NCI-H1105 treated with DMSO at 0.1 percent for 48 hours (cell line): ENCODE results near the gene FAM168A.

Experiments
- DNase-seq: peaks from one replicate; lab custom pipeline; 2025; lab: John Stamatoyannopoulos, UW

Gene FAM168A

GRCh38 chr11:73367482-73368024 lies 230.4 kb downstream of the FAM168A start:
- no peak for DNase-seq

DNA sequence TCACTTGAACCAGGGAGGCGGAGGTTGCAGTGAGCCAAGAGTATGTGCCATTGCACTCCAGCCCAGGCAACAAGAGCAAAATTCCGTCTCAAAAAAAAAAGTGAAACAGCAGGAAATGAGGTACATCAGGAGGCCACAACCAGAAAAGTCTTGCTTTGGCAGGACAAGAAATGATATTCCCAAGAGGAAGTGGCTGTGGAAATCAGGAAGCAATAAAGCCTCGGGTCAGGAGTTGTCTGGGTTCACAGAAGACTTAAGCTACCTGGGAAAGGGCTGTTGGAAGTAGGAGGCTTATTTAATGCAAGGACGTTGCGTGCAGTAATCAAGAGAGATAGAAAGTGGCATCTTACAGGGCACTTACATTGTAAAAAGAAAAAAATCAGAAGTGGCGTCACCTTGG lies 231.0 kb downstream of the FAM168A start:
- DNase-seq: no peak

DNA sequence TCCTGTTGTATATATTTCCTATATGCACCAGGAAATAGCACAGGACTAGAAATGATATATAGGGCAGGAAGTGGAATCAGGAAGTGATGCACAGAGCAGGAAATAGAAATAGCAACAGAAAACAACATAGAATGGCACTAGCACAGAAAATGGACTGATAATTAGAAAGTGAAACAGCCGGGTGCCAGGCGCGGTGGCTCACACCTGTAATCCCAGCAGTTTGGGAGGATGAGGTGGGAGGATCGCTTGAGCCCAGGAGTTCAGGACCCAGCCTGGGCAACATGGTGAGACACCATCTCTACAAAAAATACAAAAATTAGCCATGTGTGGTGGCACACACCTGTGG lies 231.7 kb downstream of the FAM168A start:
- no peak for DNase-seq

- no peak for DNase-seq
Observed at GRCh38 chr11:73365352-73366264, 232.3 kb downstream of the FAM168A start.

DNA sequence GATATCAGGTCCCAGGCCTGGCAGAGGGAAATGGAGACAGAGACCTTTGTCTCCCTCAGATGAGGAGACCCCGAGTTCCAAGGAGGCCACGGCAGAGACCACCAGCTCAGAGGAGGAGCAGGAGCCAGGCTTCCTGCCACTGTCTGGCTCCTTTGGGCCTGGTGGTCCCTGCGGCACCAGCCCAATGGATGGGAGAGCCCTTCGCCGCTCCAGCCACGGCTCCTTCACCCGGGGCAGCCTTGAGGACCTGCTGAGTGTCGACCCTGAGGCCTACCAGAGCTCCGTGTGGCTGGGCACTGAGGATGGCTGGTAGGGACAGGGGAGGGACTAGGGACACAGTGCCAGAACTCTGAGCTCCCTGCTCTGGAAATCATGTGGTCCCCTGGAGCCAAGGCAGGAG lies 234.8 kb downstream of the FAM168A start:
- DNase-seq: no peak

DNA sequence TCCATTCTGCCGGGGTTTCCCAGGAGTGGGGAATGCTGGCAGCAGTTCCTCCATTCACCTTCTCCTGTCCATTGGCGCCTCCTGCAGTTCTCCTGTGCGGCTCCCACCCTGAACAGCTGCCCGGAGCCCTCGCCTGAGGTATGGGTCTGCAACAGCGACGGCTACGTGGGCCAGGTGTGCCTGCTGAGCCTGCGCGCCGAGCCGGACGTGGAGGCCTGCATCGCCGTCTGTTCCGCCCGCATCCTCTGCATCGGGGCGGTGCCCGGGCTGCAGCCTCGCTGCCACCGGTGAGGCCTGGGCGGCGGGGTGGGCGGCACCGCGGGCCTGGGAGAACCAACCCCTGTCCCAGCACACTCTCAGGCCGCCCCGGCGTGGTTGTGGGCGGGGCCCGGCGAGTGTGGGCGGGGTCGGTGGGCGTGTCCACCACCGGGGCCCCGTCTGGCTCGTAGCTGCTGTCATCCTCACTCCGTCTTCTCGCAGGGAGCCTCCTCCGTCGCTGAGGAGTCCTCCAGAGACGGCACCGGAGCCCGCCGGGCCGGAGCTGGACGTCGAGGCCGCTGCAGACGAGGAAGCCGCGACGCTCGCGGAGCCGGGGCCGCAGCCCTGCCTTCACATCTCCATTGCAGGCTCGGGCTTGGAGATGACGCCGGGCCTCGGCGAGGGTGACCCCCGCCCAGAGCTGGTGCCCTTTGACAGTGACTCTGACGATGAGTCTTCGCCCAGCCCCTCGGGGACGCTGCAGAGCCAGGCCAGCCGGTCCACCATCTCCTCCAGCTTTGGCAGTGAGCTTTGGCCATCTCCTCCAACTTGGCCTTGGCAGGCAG lies 235.7 kb downstream of the FAM168A start:
- no peak for DNase-seq

DNA sequence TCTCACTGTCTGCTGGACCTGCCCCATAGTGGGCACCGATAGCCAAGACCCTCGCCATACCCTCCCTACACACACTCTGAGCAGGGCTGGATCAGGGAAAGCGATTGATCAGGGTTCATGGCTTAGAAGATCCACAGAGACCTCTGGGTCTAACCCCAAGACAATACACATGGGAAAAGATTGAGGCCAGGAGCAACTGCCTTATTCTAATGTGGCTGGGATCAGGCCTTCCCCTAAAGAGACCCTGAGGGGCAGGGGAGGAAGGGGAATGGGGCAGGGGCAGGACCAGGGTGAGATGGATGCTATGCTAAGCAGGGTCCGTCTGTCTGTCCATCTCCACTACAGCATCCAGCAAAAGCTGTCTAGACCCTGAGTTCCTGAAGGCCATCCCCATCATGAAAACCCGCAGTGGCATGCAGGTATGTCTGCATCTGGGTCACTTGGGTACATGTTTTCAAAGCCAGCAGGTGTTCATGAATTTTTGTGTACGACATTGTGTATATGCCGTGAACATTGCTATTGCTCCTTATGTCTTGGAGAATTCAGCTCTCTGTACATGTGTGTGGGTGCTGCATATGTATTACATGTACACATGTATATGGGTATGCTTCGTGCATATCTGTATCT lies 237.1 kb downstream of the FAM168A start:
- DNase-seq: no peak

GRCh38 chr11:73359930-73360742 lies 237.8 kb downstream of the FAM168A start:
- DNase-seq: no peak

- no peak for DNase-seq
Observed at GRCh38 chr11:73359341-73359740, 238.6 kb downstream of the FAM168A start.

- DNase-seq: no peak
Observed at GRCh38 chr11:73358071-73358470, 239.8 kb downstream of the FAM168A start.

DNA sequence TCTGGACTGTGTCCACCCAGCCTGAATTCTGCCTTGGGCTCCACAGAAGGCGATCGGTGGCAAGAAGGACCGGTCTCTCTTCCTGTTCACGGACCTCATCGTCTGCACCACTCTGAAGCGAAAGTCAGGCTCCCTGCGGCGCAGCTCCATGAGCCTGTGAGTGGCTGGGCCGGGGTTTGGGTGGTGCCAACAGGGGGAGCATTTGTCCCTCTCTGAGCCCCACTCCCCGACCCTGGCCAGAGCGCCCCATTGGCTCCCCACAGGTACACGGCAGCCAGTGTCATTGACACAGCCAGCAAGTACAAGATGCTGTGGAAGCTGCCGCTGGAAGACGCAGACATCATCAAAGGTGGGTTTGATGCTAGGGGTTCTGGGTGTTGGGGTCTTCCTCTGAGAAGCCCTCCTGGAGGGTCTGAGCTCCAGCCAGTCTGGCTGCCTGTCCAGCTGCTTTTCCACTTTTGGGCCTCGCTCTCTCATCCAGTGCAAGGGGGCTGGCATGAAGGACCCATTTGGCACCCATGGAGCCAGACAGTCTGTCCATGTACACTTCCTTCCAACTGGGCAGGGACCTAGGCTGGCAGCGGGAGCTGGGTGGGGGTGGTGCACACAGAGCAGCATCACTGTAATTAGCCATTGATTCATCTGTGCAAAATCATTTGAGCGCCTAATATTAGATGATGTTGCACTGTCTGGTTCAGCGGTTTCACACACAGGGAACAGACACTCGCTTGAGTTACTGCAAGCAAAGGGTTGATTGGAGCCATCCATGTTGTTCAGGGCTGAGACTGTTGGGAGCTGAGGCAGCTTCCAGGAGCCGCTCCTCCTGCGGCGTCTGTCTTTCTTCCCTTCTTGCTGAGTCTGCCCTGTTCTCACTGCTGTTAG lies 240.7 kb downstream of the FAM168A start:
- DNase-seq: no peak

DNA sequence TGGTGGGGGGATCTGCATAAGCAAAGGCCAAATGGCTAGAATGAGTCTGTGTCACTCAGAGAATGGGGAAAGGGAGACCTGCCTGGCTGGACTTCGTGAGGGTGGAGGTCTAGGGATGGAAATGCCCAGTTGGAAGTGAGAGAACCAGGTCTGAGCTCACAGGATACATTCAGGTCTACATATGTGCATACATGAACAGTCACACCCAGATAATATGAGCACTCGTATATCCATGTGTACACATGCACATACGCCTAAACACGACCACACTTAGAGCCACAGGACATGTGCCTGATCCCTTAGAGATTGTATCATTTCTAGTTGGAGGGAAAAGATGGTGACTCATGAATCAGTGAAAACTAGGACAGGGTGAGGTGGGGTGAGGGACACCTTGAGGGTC lies 242.8 kb downstream of the FAM168A start:
- no peak for DNase-seq

GRCh38 chr11:73353422-73353821 lies 244.5 kb downstream of the FAM168A start:
- no peak for DNase-seq

GRCh38 chr11:73350908-73351636 lies 246.8 kb downstream of the FAM168A start:
- peak; percentile 68 for DNase-seq
